GM19467 (cell line): ENCODE results near the gene ANKRD7.
A peak's percentile ranks its signal among the peaks of the same experiment; 100 is the strongest.
"Not testable (repeated sequence)": the region's sequence is repeated elsewhere in the genome, so short reads cannot be mapped to it uniquely, and the experiment has no call there.

ENCODE experiments used
- ATAC-seq: cut with Tn5 transposase; IDR thresholded peaks from one replicate; pipeline ENCODE4 v1.9.1; 2021; ENCODE audit warnings: mild to moderate bottlenecking, moderate library complexity; ENCODE audit not compliant: unreplicated experiment

ANKRD7 gene

GRCh38 chr7:118232837-118233236, 8.3 kb downstream of the ANKRD7 start:
- ATAC-seq, result no peak

GRCh38 chr7:118233799-118234198, 9.3 kb downstream of the ANKRD7 start:
- ATAC-seq, result no peak

- no peak for ATAC-seq
Measured at GRCh38 chr7:118239014-118239413, 14.5 kb downstream of the ANKRD7 start.

- not testable (repeated sequence) for ATAC-seq
Measured at GRCh38 chr7:118240320-118240719, 15.8 kb downstream of the ANKRD7 start.

- ATAC-seq, result no peak
Measured at GRCh38 chr7:118243695-118244094, 19.2 kb downstream of the ANKRD7 start.

GRCh38 chr7:118245267-118246040, 20.9 kb downstream of the ANKRD7 start:
- peak; percentile 71 for ATAC-seq

GRCh38 chr7:118250860-118251494, 26.5 kb downstream of the ANKRD7 start:
- no peak for ATAC-seq

GRCh38 chr7:118252087-118252486, 27.6 kb downstream of the ANKRD7 start:
- no peak for ATAC-seq

GRCh38 chr7:118259115-118259514, 34.6 kb downstream of the ANKRD7 start:
- no peak for ATAC-seq

GRCh38 chr7:118264836-118265235, 40.3 kb downstream of the ANKRD7 start:
- no peak for ATAC-seq

- no peak for ATAC-seq
Measured at GRCh38 chr7:118280319-118281012, 56.0 kb downstream of the ANKRD7 start.

- no peak for ATAC-seq
Measured at GRCh38 chr7:118281196-118281595, 56.7 kb downstream of the ANKRD7 start.

GRCh38 chr7:118285358-118285757, 60.9 kb downstream of the ANKRD7 start:
- ATAC-seq, result no peak

- no peak for ATAC-seq
Measured at GRCh38 chr7:118286131-118286530, 61.6 kb downstream of the ANKRD7 start.

- peak; percentile 86 for ATAC-seq
Measured at GRCh38 chr7:118288098-118288497, 63.6 kb downstream of the ANKRD7 start.

GRCh38 chr7:118289476-118289875, 65.0 kb downstream of the ANKRD7 start:
- no peak for ATAC-seq
